Uterus (tissue), 4 donors: ENCODE measurements around the gene CTTN. TPM values are rescaled to one million over a fixed set of nuclear protein-coding genes. Genes with fewer than 3 reads are reported as not detected.

Experiments used
- DNase-seq, 2 donors: peaks; one replicate each; pipeline ENCODE4 v3.0.0-alpha.2; 2019 to 2020
- H3K27ac ChIP-seq, 2 donors: fragments of 200-600 bp; sonication (generic); 1 replicate in 1 of 2; 2 replicates in 1 of 2; pipeline ENCODE4 v1.5.1; 2016 to 2018
- H3K27me3 ChIP-seq, 2 donors: fragments of 200-600 bp; sonication (generic); one replicate each; pipeline ENCODE4 v1.5.1; 2018 to 2019; ENCODE audit warnings: control low read depth in 1 of 2
- H3K36me3 ChIP-seq, 2 donors: fragments of 200-600 bp; sonication (generic); one replicate each; pipeline ENCODE4 v1.5.1; 2019; ENCODE audit warnings: control low read depth in 1 of 2
- H3K4me1 ChIP-seq, 2 donors: fragments of 200-600 bp; sonication (generic); one replicate each; pipeline ENCODE4 v1.5.1; 2018 to 2019; ENCODE audit warnings: control low read depth in 1 of 2
- H3K4me3 ChIP-seq, 2 donors: fragments of 200-600 bp; sonication (generic); 1 replicate in 1 of 2; 2 replicates in 1 of 2; pipeline ENCODE4 v1.5.1; 2018 to 2019; ENCODE audit warnings: mild to moderate bottlenecking in 1 of 2
- H3K9me3 ChIP-seq, 2 donors: fragments of 200-600 bp; sonication (generic); one replicate each; pipeline ENCODE4 v1.5.1; 2019; ENCODE audit warnings: control low read depth in 1 of 2
- CTCF ChIP-seq, 4 experiments: fragments of 200-600 bp in 2 of 4; fragments of 450-650 bp in 2 of 4; sonication (generic) in 2 of 4; IDR thresholded peaks; one replicate each; pipeline ENCODE4 v1.5.1; 2016 to 2019; ENCODE audit warnings: antibody characterized with exemption in 4 of 4, mild to moderate bottlenecking in 2 of 4, moderate library complexity in 1 of 4
- POLR2A ChIP-seq, 2 donors: fragments of 450-650 bp; IDR thresholded peaks; one replicate each; pipeline ENCODE4 v1.6.1; 2016; ENCODE audit warnings: antibody characterized with exemption in 2 of 2, mild to moderate bottlenecking in 1 of 2, moderate library complexity in 1 of 2
- intact Hi-C: fragments of 100-400 bp; cut with DNase I; formaldehyde crosslinking; loops from one replicate; pipeline ENCODE4 v1.15.1; 2023; ENCODE audit warnings: low total_unique reads
- total RNA-seq, 4 donors: library from RNA; depleted of rRNA in 3 of 4; stranded (reverse); fragments of >200 nt in 3 of 4; gene quantifications; one replicate each; pipeline versions ENCODE4 v1.1.0 to v1.2.4, GENCODE V29; 2014 to 2023
- donor health status: DM: yes; HTN: yes; CAD: no.

The CTTN gene
- total RNA-seq, 4 donors from 2014 or later, result 109 to 279 (median 199) TPM

GRCh38 chr11:70477176-70477575 lies 78.8 kb downstream of the CTTN start:
- Histone ChIP-seq H3K4me3 (no peak overlapping the region), H3K4me1 (no peaks in the 10 kb centered on the region), H3K27ac (no peak overlapping the region), H3K9me3 (no peaks in the 10 kb centered on the region), H3K36me3 (no peaks in the 10 kb centered on the region), H3K27me3 (no peaks in the 10 kb centered on the region)
- DNase-seq, result no peak
- intact Hi-C loops, result no loop called here
- no peak for TF ChIP-seq CTCF (IDR thresholded peaks at IDR 0.05)
- no peak for TF ChIP-seq POLR2A (IDR thresholded peaks at IDR 0.05)

- peaks cover 0 to 2% of the 10 kb centered on the region in 2 donors for H3K4me1 ChIP-seq
- H3K27ac ChIP-seq, result no peak overlapping the region
- H3K9me3 ChIP-seq, result no peaks in the 10 kb centered on the region
- DNase-seq, result no peak
- TF ChIP-seq POLR2A (IDR thresholded peaks at IDR 0.05), result no peak
- TF ChIP-seq CTCF (IDR thresholded peaks at IDR 0.05), result no peak
- no peaks in the 10 kb centered on the region for H3K27me3 ChIP-seq
- intact Hi-C loops, result no loop called here
- H3K4me3 ChIP-seq, result no peak overlapping the region
- no peaks in the 10 kb centered on the region for H3K36me3 ChIP-seq
Measured at GRCh38 chr11:70477609-70478008, 79.3 kb downstream of the CTTN start.

GRCh38 chr11:70478166-70478890 lies 80.0 kb downstream of the CTTN start:
- intact Hi-C loops, result no loop called here
- H3K27me3 ChIP-seq, result no peaks in the 10 kb centered on the region

GRCh38 chr11:70480711-70481110 lies 82.4 kb downstream of the CTTN start:
- TF ChIP-seq POLR2A (IDR thresholded peaks at IDR 0.05) (no peak), CTCF (IDR thresholded peaks at IDR 0.05) (no peak)
- Histone ChIP-seq H3K36me3 (no peaks in the 10 kb centered on the region), H3K9me3 (no peaks in the 10 kb centered on the region), H3K4me1 (peaks cover 0 to 4% of the 10 kb centered on the region in 2 donors), H3K4me3 (no peak overlapping the region), H3K27me3 (no peaks in the 10 kb centered on the region), H3K27ac (no peak overlapping the region)
- DNase-seq, result no peak
- intact Hi-C loops, result no loop called here

More at GRCh38 chr11:70478166-70478890, 80.0 kb downstream of the CTTN start:
- TF ChIP-seq POLR2A (IDR thresholded peaks at IDR 0.05), result no peak
- TF ChIP-seq CTCF (IDR thresholded peaks at IDR 0.05), result no peak
- Histone ChIP-seq H3K4me3 (no peak overlapping the region), H3K9me3 (no peaks in the 10 kb centered on the region), H3K36me3 (no peaks in the 10 kb centered on the region), H3K27ac (no peak overlapping the region), H3K4me1 (peaks cover 0 to 4% of the 10 kb centered on the region in 2 donors)
- DNase-seq, result no peak

GRCh38 chr11:70481625-70482528 lies 83.5 kb downstream of the CTTN start:
- Histone ChIP-seq H3K27ac (no peak overlapping the region), H3K4me1 (peaks cover 0 to 4% of the 10 kb centered on the region in 2 donors), H3K4me3 (no peak overlapping the region), H3K36me3 (no peaks in the 10 kb centered on the region), H3K9me3 (no peaks in the 10 kb centered on the region), H3K27me3 (no peaks in the 10 kb centered on the region)
- DNase-seq, result no peak
- no peak for TF ChIP-seq POLR2A (IDR thresholded peaks at IDR 0.05)
- TF ChIP-seq CTCF (IDR thresholded peaks at IDR 0.05), result no peak
- intact Hi-C loops, result no loop called here
